Measurements from ENCODE around the gene MANEAL.

GRCh38 chr1:37845786-37846185, 52.1 kb downstream of the MANEAL start:
- TF ChIP-seq EZH2phosphoT487 (IDR thresholded peaks at IDR 0.05; ENCODE audit: insufficient read depth, low read depth) (no peak), EZH2 (IDR thresholded peaks at IDR 0.05; ENCODE audit: insufficient read depth, poor library complexity, severe bottlenecking) (no peak)

All from GM23248 (cell line).